Ishikawa (cell line): Measurements from ENCODE around the gene PLXNC1.

Experiments
- CREB1 ChIP-seq: IDR thresholded peaks from 2 replicates; pipeline ENCODE4 v1.6.1; 2012; ENCODE audit warnings: low read depth
- EGR1 ChIP-seq: IDR thresholded peaks from 2 replicates; pipeline ENCODE4 v1.6.1; 2012
- EP300 ChIP-seq: IDR thresholded peaks from 2 replicates; pipeline ENCODE4 v1.6.1; 2012; ENCODE audit warnings: borderline replicate concordance
- FOXM1 ChIP-seq: IDR thresholded peaks from 2 replicates; pipeline ENCODE4 v1.6.1; 2012; ENCODE audit warnings: low read depth, borderline replicate concordance
- NFIC ChIP-seq: IDR thresholded peaks from 2 replicates; pipeline ENCODE4 v1.6.1; 2012
- TF ChIP-seq, protein P1 (sequence below): IDR thresholded peaks from 2 replicates; pipeline ENCODE4 v1.6.1; 2012; ENCODE audit warnings: low read depth, mild to moderate bottlenecking
- TF ChIP-seq, protein P2 (sequence below): IDR thresholded peaks from 2 replicates; pipeline ENCODE4 v1.6.1; 2012

- TF ChIP-seq, protein P1, sequence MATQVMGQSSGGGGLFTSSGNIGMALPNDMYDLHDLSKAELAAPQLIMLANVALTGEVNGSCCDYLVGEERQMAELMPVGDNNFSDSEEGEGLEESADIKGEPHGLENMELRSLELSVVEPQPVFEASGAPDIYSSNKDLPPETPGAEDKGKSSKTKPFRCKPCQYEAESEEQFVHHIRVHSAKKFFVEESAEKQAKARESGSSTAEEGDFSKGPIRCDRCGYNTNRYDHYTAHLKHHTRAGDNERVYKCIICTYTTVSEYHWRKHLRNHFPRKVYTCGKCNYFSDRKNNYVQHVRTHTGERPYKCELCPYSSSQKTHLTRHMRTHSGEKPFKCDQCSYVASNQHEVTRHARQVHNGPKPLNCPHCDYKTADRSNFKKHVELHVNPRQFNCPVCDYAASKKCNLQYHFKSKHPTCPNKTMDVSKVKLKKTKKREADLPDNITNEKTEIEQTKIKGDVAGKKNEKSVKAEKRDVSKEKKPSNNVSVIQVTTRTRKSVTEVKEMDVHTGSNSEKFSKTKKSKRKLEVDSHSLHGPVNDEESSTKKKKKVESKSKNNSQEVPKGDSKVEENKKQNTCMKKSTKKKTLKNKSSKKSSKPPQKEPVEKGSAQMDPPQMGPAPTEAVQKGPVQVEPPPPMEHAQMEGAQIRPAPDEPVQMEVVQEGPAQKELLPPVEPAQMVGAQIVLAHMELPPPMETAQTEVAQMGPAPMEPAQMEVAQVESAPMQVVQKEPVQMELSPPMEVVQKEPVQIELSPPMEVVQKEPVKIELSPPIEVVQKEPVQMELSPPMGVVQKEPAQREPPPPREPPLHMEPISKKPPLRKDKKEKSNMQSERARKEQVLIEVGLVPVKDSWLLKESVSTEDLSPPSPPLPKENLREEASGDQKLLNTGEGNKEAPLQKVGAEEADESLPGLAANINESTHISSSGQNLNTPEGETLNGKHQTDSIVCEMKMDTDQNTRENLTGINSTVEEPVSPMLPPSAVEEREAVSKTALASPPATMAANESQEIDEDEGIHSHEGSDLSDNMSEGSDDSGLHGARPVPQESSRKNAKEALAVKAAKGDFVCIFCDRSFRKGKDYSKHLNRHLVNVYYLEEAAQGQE, result no peak
- TF ChIP-seq FOXM1, result no peak
- no peak for TF ChIP-seq EP300
- no peak for TF ChIP-seq CREB1
- TF ChIP-seq, protein P2, sequence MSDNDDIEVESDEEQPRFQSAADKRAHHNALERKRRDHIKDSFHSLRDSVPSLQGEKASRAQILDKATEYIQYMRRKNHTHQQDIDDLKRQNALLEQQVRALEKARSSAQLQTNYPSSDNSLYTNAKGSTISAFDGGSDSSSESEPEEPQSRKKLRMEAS, result no peak
- TF ChIP-seq NFIC, result no peak
- no peak for TF ChIP-seq EGR1
Measured at GRCh38 chr12:94143438-94143837, 4.9 kb upstream of the PLXNC1 start.
